Measurements from ENCODE around the gene CHRM5.
A peak's percentile ranks its signal among the peaks of the same experiment; 100 is the strongest.
"Not testable (repeated sequence)": the region's sequence is repeated elsewhere in the genome, so short reads cannot be mapped to it uniquely, and the experiment has no call there.

Gene CHRM5

DNA sequence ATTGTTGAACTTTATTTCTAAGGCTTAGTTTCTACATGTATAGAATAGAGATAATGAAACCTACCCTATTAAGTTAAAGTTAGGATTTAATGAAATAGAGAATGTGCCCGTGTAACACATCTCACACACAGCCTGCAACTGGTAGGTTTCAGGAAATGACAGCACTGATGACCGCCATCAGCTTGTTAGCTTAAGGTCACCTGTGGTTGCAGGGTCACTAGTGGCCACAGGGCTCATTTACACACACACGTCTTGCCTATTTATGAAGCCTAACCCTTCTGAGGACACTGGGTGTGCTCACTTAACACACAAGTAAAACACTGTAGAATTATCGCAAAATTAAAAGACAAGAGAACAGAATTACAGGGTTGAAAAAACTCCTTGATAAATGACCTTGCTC, 20.1 kb downstream of the CHRM5 start:
- DNase-seq (ENCODE audit: low read depth, low spot score), result peak; percentile 6

DNA sequence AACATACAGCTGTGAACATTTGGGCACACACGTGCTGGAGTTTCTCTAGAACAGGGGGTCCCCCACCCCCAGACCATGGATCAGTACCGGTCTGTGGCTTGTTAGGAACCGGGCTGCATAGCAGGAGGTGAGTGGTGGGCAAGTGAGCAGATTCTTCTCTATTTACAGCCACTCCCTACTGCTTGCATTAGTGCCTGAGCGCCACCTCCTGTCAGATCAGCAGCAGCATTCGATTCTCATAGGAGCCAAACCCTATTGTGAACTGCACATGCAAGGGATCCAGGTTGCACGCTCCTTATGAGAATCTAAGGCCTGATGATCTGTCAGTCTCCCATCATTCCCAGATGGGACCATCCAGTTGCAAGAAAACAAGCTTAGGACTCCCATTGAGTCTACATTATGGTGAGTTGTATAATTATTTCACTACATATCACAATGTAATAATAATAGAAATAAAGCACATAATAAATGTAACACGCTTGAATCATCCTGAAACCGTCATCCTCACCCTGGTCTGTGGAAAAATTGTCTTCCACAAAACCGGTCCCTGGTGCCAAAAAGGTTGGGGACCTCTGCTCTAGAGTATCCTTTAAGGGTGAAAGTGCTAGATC, 25.8 kb downstream of the CHRM5 start:
- peak; percentile 45 for DNase-seq (ENCODE audit: low read depth, low spot score)

DNA sequence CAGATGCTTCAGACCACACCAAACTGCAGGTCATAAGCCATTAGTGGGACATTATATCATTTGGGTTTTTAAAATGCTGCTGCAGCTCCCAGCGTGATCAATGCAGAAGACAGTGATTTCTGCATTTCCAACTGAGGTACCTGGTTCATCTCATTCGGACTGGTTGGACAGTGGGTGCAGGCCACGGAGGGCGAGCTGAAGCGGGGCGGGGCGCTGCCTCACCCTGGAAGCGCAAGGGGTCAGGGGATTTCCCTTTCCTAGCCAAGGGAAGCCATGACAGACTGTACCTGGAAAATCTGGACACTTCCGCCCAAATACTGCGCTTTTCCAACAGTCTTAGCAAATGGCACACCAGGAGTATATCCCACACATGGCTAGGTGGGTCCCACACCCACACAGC, 27.4 kb downstream of the CHRM5 start:
- DNase-seq (ENCODE audit: low read depth, low spot score), result not testable (repeated sequence)

DNA sequence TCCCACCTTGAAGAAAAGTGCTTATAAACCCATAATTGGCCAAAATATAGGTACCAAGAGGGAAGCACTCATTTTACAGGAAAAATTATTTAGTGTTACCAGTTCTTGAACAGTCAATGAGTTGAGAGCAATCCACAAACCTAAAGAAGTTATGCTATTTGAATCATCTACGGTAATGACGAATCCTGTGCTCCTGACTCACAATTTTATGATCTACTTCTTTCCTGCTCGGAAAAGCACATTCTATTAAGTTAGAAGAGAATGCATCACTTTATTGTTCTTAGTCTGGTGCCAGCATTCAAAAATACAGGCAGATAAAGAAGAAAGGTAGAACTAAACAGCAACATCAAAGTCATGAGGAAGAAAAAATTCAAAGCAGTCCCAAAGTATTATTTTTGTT, 33.2 kb downstream of the CHRM5 start:
- no peak for DNase-seq (ENCODE audit: low read depth, low spot score)

DNA sequence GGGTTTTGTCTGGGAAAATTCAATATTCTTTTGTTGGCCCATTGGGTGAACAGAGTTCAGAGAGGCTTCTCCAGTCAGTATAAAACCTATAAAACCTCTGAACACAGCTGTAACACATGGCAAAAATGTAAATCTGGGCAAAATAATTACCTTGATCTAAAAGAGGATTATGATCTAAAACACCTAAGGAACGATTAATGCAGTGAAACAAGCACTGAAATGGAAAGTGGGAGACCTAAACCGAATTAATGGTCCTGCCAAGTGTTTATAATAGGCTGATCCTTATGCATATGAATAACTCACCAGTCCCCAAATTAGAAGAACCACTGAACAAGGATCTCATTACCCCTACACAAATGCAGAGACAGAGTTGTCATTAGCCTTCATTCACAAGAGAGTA, 38.1 kb downstream of the CHRM5 start:
- DNase-seq (ENCODE audit: low read depth, low spot score), result no peak

DNA sequence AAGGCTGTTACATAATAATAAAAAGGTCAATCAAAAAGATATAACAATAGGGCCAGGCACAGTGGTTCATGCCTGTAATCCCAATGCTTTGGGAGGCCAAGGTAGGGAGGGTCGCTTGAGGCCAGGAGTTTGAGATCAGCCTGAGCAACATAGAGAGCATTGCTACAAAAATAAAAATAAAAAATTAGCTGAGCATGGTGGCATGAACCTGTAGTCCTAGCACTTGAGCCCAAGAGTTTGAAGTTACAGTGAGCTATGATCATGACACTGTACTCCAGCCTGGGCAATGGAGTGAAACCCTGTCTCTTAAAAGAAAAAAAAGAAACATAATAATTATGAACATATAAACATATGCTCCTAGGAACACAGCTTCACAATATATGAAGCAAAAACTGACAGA, 41.4 kb downstream of the CHRM5 start:
- DNase-seq (ENCODE audit: low read depth, low spot score), result no peak

DNA sequence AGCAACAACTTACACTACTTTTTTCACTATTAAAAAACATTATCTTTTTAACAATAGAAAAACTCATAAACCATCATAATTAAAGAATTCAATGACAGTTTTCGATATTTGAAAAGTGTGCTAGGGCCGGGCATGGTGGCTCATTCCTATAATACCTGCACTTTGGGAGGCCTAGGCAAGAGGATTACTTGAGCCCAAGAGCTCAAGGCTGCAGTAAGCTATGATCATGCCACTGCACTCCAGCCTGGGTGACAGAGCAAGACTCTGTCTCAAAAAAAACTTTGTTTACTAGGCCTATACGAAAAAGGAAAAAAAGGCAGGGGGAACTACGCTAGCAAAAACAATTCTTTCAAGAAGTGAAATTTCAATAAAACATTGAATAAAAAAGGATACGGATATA, 42.6 kb downstream of the CHRM5 start:
- no peak for DNase-seq (ENCODE audit: low read depth, low spot score)

DNA sequence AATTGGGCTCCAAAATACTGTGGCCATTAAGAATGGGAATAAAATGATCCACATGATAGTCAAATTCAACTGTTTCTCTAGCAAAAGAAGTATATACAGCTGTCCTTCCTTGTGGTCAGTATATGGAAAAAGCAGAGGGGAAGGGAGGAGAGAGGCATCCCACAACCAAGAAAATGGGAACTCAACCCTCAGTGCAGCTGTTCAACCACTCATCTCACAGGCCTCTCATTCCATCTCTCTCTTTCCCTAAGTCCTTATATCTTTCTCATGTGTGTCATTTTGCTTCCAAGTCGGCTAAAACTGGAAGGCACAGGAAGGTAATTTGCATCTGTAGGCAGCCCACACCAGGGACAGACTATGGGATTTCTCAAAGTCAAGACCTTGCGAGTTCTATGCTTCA, 43.2 kb downstream of the CHRM5 start:
- no peak for DNase-seq (ENCODE audit: low read depth, low spot score)

DNA sequence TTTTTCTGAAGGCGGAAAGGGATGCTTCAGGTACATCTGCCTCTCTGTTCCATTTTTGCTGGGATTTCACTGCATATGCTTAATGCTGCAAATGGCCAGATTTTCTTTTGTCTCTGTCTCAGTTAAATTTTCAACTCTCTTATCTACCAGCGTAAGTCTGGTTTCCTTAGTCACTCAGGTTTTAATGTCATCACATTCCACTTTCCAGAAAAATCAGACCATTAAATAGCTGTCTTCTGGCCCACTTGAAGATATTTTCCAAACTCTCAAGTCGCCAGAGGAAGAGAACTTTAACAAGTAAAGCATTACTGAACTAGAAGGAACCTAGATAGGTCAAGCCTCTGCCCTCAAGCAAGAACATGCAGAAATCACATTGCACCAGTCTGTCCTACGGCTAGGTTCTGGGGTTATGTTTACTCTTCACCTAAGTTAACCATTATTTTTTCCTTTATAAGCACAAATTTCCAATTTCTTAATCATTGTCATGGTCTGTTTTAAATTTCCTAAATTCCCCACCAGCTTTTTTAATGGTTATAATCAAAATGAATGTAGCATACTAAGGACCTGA, 44.2 kb downstream of the CHRM5 start:
- no peak for DNase-seq (ENCODE audit: low read depth, low spot score)

DNA sequence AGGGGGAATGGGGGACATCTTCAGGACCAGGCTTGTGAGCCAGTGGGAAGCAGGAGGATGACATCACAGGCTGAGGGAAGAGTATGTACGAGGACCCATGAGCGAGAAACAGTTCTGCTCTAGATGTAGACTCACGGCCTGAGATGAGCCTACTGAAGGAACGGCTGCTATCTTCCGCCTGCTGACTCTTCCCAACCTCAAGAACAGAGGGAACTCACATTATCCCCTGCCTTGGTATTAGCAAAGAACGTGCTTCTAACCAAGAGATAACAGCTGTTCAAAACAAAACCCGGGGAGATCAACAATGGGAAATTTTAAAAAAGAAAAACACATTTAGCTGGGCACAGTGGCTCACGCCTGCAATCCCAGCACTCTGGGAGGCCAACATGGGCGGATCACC, 45.4 kb downstream of the CHRM5 start:
- no peak for DNase-seq (ENCODE audit: low read depth, low spot score)

DNA sequence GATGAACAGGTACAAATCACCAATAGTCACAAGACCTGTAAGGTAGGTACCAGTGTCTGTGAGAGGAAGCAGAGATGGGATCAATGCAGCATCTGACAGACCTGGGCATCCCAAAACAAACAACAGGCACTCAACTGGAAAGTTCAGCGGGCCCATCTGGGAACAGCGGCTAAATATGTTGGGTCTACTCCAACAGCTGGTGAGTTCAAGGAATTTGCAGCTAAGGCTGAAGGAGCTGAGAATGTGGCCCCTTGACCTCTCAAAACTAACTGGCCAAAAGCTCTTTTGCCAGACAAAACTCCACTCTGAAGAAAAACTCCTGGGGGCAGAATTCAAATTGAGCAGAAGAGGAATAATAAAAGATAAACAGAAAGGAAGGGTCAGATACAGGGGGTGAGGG, 46.3 kb downstream of the CHRM5 start:
- peak; percentile 54 for DNase-seq (ENCODE audit: low read depth, low spot score)

DNA sequence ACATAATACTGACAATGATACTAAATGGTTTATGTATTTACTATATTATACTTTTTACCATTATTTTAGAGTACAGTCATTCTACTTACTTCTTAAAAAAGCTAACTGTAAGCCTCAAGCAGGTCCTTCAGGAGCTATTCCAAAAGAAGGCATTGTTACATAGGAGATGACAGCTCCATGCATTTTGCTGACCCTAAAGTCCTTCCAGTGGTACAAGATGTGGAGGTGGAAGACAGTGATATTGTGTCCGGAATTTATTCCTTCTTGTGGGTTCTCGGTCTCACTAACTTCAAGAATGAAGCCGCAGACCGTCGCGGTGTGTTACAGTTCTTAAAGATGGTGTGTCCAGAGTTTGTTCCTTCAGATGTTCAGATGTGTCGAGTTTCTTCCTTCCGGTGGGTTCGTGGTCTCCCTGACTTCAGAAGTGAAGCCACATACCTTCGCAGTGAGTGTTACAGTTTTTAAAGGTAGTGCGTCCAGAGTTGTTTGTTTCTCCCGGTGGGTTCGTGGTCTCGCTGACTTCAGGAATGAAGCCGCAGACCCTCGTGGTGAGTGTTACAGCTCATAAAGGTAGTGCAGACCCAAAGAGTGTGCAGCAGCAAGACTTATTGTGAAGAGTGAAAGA, 49.8 kb downstream of the CHRM5 start:
- peak; percentile 17 for DNase-seq (ENCODE audit: low read depth, low spot score)

DNA sequence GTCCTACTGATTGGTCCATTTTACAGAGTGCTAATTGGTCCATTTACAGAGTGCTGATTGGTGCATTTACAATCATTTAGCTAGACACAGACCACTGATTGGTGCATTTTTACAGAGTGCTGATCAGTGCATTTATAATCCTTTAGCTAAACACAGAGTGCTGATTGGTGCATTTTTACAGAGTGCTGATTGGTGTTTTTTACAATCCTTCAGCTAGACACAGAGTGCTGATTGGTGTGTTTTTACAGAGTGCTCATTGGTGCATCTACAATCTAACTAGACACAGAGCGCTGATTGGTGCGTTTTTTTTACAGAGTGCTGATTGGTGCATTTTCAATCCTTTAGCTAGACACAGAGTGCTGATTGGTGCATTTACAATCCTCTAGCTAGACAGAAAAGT, 50.4 kb downstream of the CHRM5 start:
- not testable (repeated sequence) for DNase-seq (ENCODE audit: low read depth, low spot score)

DNA sequence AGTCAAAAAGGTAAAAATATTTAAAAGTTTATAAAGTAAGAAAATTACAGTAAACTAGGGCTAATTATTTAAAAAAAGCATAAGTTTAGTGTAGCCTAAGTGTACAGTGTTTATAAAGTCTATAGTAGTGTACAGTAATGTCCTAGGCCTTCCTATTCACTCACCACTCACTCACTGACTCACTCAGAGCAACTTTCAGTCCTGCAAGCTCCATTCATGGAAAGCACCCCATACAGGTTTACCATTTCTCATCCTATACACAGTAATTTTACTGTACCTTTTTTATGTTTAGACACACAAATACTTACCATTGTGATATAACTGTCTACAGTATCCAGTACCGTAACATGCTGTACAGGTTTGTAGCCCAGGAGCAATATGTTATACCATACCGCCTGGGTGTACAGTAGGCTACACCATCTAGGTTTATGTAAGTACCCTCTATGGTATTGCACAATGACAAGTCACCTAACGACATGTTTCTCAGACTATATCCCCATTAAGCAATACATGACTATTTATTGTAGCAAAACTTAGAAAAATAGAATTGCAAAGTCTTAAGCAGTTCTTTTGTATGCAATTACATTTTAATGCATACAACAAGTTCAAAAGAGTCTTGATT, 51.2 kb downstream of the CHRM5 start:
- no peak for DNase-seq (ENCODE audit: low read depth, low spot score)

DNA sequence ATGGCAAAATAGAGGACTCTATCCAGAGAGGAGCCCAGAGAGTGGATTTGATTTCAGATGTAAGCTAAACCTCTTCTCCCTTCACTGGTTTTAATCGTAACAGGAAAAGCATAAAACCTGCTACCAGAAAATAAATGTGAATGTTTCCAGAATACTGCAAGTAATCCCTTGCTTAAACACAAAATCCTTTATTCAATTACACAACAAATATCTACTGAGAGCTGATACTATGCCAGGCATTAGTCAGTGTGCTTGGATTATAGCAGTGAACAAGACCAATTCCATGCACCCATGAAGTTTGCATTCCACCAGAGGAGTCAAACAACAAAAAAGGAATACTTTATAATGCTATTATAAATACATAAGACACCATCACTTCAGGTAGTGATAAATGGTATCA, 55.6 kb downstream of the CHRM5 start:
- DNase-seq (ENCODE audit: low read depth, low spot score), result peak; percentile 38

DNA sequence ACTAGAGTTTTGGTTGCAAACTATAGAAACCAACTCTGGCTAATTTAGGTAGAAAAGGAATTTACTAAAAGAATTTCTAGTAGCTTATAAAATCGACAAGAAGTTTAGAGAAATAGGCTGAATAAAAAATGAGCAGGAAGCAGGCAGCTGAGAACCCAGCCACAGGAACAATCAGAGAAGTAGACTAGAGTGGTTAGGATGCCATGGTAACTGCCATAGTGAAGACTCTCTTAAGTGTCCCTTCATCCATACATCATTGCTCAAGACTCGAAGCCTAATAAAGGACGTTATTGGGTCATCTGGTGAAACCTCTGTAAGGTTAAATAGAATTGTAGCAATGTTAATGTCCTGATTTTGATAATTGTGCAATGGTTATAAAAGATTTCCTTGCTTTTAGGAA, 57.0 kb downstream of the CHRM5 start:
- no peak for DNase-seq (ENCODE audit: low read depth, low spot score)

DNA sequence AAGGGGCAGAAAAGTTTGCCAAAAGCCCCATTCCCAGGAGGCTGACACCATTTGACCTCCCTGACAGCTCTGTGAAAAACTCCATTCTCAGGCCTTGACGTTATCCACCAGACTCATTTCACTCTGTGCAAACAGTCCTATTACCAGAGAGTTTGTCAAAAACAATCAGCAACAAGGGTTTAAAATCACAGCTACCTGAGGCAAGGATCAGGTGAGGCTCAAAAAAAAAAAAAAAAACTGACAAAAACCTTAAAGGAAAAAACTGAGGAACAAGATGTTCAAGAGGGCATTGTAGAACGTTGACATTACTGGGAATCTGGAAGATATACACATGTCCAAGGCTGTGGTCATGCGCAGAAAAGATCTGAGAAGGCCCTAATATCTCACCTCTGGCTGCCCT, 59.3 kb downstream of the CHRM5 start:
- no peak for DNase-seq (ENCODE audit: low read depth, low spot score)

DNA sequence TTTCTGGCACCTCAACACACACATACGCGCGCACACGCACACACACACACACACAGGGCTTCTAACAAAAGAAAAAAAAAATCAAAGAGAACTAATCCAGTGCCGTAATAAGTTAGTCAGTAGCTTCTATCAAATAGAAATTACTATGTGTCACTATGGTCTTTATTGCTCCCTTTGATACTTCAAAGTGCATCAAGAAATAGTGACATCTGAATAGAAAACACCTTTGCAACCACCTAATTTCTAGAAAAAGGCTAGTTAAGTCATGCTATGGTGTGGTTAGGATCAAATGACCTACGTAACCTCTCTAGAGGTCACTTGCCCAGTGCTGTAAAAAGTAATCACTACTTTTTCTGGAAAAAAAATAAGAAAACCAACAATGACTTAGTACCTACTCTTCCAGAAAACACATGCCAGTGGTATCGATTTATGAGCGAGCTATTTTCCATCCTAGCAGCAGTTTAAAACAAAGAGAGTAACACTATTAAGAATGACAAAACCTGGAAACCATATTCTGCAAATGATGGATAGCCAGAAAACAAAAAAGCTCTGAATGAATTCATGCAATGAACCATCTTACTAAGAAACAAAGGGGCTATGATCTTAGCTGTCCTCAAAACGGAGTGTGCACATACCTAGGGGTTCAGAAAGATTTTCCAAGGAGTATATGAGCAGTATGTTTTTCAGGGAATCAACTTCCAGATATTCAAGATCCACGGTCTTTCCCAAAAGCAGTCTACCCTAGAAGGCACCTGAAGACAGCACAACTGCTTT, 63.9 kb downstream of the CHRM5 start:
- no peak for DNase-seq (ENCODE audit: low read depth, low spot score)

DNA sequence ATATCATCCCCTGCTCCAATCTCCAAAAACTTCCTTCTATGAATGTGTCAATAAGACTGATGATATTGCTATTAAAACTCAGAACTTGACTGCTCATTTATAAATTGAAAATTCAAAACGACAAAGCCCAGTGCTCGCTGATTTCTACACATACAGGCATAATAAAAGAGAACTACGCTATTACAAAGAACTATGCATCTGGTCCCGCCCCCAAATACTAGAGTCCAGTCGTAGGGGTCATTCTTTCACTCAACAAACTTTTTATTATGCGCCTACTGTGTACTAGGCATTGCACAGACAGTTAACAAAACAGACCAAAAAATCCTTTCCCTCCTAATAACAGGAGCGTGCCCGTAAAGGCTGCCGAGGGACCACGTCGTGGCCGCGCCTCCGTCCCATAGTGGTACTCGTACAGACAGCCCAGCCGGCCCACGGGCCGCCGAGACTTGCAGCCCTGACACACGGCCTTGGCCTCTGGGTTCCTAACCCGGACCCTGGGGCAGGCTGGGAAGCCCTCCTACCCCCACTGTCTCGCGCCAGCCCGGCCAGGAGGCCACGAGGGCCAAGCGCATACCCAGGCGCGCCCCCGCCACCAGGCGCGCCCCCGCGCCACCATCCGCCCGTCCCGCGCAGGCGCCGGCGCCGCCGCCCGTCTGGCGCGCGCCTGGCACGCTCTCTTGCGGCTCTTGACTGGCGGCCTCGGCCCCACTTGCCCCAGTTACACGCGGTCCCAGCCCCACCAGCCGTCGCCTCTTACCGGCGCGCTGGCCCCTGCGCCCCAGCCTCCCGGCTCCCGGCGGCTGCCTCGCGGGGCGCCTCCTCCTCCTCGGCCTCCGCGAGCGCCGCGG, 70.0 kb downstream of the CHRM5 start:
- DNase-seq (ENCODE audit: low read depth, low spot score), result peak; percentile 94

DNA sequence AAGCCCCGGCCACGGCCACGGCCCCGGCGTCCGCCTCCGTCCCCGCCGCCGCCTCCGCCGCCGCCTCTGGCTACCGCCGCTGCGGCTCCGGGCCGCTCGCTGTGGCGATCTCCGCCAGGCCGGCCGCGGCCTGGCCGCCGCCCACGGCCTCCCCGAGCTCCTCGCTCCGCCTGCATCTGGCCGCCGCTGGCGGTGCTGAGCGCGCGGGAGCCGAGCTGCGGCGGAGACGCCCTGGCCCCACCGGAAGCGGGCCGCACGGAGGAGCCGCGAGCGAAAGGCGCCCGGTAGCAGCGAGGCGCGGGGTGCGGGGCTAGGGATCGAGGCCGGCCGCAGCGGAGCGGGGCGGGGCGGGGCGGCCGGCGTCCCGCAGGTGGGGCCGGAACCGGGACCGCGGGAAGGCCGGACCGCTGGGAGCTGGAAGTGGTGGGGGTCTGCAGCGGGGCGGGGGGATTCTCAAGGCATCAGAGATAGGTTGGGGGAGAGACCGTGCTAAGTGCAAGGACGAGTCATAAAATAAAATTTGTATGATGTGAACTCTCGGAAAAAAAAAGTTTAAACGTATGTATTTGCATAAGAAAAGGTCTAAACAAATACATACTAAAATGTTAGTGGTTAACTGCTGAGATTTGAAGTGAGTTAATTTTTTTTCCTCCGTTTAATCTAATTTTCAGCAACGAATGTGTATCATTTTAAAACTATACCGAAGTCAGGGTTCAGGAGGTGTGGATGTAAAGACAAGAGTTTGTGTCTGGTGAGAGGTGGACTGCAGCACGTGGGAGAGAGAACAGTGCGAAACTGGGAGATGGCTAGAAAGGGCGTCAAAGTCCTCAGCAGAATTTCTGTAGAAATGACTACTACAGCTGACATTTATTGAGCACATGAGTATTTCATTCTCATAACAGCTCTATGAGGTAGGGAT, 70.8 kb downstream of the CHRM5 start, which contains the start of gene AVEN:
TSS of gene AVEN (minus strand) at position 334 of the 919 bp plus-strand sequence. CDS start at position 176, 158 bp downstream.
- DNase-seq (ENCODE audit: low read depth, low spot score), result peak; percentile 82
